ENCODE measurements around the gene COL18A1. TPM values are rescaled to one million over a fixed set of nuclear protein-coding genes. Genes with fewer than 3 reads are reported as not detected.

COL18A1 gene
- total and polyA plus RNA-seq, 9 of the 15 experiments (the other 6 are each of a cell fraction or from before 2014, with no cell fraction given), result 0.14 to 16.4 (median 2.0) TPM

DNA sequence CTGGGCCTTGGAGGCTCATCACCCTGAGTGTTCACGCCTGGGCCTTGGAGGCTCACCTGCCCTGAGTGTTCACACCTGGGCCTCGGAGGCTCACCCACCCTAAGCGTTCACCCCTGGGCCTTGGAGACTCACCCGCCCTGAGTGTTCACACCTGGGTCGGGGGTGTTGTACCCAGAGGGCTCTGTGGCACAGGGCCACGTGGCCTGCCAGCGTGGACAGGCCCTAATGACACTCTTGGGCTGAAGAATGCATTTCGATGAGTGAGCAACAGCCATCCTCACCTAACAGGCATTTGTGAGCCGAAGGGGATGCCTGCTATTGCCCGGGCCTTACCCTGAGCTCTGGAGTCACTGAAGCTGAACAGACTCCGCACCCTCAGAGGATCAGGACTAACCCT lies 119.8 kb downstream of the COL18A1 start:
- Histone ChIP-seq H3K79me2 (ENCODE audit: control insufficient read depth, insufficient read depth, low read length) (peaks cover 4% of the 10 kb centered on the region; the same call in 1 of the 3 replicates), H3K27ac (ENCODE audit: extremely low read depth, low read depth, low read length) (no peak overlapping the region), H2AFZ (ENCODE audit: low read depth, low read length) (no peak overlapping the region), H3K4me3 (no peak overlapping the region), H3K4me2 (ENCODE audit: insufficient read depth, low read length) (no peak overlapping the region), H3K4me1 (replicated peaks in 1 of 2; ENCODE audit: control insufficient read depth in 2 of 2, insufficient read depth in 2 of 2, low read length in 2 of 2) (peaks cover 0 to 9% of the 10 kb centered on the region in 2 experiments; a peak in 1 of 5 replicates), H3K36me3 (ENCODE audit: control insufficient read depth, insufficient read depth, low read length) (peaks cover 88% of the 10 kb centered on the region), H4K20me1 (replicated peaks; ENCODE audit: control insufficient read depth, insufficient read depth, low read length) (0 out of 2 replicates have a peak, but pooled peaks cover 4% of the 10 kb centered on the region), H3K9me3 (replicated peaks; ENCODE audit: control insufficient read depth, insufficient read depth, low read depth, low read length) (no peaks in the 10 kb centered on the region), H3K27me3 (ENCODE audit: control insufficient read depth in 2 of 2, insufficient read depth in 2 of 2, low read length in 2 of 2) (no peaks in the 10 kb centered on the region), H3K9ac (ENCODE audit: insufficient read depth in 1 of 2, low read depth in 2 of 2, low read length in 2 of 2) (no peak overlapping the region), H3K9me1 (ENCODE audit: control insufficient read depth, insufficient read depth, low read length) (no peaks in the 10 kb centered on the region)
- intact Hi-C loops (cut with micrococcal nuclease), result no loop called here
- ATAC-seq (no peak), DNase-seq (ENCODE audit: extremely low read depth in 1 of 4, low spot score in 3 of 4) (no peak), FAIRE-seq (no peak)
- WGBS (ENCODE audit: insufficient coverage, low coverage, missing lambda C conversion rate), result 97% methylated on average over 10 of the region's 11 CpGs
- in situ Hi-C loops (cut with MboI), result no loop called here
- CTCF ChIA-PET (ENCODE audit: low intra/inter-chr PET ratio), result no interaction called here
- POLR2A ChIA-PET, result interaction anchor here (0.8 kb wide), 1 partner anchor 1465 kb away, joined by 3 read pairs; no protein-coding TSS in a partner anchor
- BruUV-seq (replicated peaks), result no TSS peak
- TF ChIP-seq SMARCA4 (IDR thresholded peaks at IDR 0.05), result no peak
- TF ChIP-seq, protein P1, sequence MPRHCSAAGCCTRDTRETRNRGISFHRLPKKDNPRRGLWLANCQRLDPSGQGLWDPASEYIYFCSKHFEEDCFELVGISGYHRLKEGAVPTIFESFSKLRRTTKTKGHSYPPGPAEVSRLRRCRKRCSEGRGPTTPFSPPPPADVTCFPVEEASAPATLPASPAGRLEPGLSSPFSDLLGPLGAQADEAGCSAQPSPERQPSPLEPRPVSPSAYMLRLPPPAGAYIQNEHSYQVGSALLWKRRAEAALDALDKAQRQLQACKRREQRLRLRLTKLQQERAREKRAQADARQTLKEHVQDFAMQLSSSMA (CRISPR knock-in tag; IDR thresholded peaks at IDR 0.05), result no peak
- TF ChIP-seq, protein P2, sequence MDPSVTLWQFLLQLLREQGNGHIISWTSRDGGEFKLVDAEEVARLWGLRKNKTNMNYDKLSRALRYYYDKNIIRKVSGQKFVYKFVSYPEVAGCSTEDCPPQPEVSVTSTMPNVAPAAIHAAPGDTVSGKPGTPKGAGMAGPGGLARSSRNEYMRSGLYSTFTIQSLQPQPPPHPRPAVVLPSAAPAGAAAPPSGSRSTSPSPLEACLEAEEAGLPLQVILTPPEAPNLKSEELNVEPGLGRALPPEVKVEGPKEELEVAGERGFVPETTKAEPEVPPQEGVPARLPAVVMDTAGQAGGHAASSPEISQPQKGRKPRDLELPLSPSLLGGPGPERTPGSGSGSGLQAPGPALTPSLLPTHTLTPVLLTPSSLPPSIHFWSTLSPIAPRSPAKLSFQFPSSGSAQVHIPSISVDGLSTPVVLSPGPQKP (CRISPR knock-in tag; IDR thresholded peaks at IDR 0.05), result no peak
- TF ChIP-seq, protein P3, sequence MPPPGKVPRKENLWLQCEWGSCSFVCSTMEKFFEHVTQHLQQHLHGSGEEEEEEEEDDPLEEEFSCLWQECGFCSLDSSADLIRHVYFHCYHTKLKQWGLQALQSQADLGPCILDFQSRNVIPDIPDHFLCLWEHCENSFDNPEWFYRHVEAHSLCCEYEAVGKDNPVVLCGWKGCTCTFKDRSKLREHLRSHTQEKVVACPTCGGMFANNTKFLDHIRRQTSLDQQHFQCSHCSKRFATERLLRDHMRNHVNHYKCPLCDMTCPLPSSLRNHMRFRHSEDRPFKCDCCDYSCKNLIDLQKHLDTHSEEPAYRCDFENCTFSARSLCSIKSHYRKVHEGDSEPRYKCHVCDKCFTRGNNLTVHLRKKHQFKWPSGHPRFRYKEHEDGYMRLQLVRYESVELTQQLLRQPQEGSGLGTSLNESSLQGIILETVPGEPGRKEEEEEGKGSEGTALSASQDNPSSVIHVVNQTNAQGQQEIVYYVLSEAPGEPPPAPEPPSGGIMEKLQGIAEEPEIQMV (tag; conservative IDR thresholded peaks at IDR 0.05; ENCODE audit: low read depth), result no peak
- TF ChIP-seq, protein P4, sequence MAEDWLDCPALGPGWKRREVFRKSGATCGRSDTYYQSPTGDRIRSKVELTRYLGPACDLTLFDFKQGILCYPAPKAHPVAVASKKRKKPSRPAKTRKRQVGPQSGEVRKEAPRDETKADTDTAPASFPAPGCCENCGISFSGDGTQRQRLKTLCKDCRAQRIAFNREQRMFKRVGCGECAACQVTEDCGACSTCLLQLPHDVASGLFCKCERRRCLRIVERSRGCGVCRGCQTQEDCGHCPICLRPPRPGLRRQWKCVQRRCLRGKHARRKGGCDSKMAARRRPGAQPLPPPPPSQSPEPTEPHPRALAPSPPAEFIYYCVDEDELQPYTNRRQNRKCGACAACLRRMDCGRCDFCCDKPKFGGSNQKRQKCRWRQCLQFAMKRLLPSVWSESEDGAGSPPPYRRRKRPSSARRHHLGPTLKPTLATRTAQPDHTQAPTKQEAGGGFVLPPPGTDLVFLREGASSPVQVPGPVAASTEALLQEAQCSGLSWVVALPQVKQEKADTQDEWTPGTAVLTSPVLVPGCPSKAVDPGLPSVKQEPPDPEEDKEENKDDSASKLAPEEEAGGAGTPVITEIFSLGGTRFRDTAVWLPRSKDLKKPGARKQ (CRISPR knock-in tag; IDR thresholded peaks at IDR 0.05), result no peak
- TF ChIP-seq, protein P5, sequence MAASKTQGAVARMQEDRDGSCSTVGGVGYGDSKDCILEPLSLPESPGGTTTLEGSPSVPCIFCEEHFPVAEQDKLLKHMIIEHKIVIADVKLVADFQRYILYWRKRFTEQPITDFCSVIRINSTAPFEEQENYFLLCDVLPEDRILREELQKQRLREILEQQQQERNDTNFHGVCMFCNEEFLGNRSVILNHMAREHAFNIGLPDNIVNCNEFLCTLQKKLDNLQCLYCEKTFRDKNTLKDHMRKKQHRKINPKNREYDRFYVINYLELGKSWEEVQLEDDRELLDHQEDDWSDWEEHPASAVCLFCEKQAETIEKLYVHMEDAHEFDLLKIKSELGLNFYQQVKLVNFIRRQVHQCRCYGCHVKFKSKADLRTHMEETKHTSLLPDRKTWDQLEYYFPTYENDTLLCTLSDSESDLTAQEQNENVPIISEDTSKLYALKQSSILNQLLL (CRISPR knock-in tag; IDR thresholded peaks at IDR 0.05; ENCODE audit: borderline replicate concordance), result no peak
- no peak for TF ChIP-seq RAD51 (IDR thresholded peaks at IDR 0.05; ENCODE audit: borderline replicate concordance, low read depth)
- TF ChIP-seq MAZ (CRISPR knock-in tag; conservative IDR thresholded peaks at IDR 0.05 in 1 of 2, IDR thresholded peaks at IDR 0.05 in 1 of 2), result no peak
- no peak for TF ChIP-seq ZKSCAN8 (CRISPR knock-in tag; IDR thresholded peaks at IDR 0.05)
- no peak for TF ChIP-seq ZFPM2 (CRISPR knock-in tag; IDR thresholded peaks at IDR 0.05)
- no peak for TF ChIP-seq NFE2 (IDR thresholded peaks at IDR 0.05; ENCODE audit: low read depth)
- no peak for TF ChIP-seq ATF7 (IDR thresholded peaks at IDR 0.05)
- no peak for TF ChIP-seq ARNT (IDR thresholded peaks at IDR 0.05)
- no peak for TF ChIP-seq ZNF184 (CRISPR knock-in tag; IDR thresholded peaks at IDR 0.05)
